Breast epithelium (tissue), 3 donors: ENCODE results near the gene CRTC1.

ENCODE experiments used
- CTCF ChIP-seq, 3 donors: fragments of 450-650 bp; IDR thresholded peaks; one replicate each; pipeline ENCODE4 v1.5.1; 2016 to 2017; ENCODE audit warnings: antibody characterized with exemption in 3 of 3, mild to moderate bottlenecking in 3 of 3, moderate library complexity in 3 of 3
- POLR2A ChIP-seq: fragments of 450-650 bp; IDR thresholded peaks from one replicate; pipeline ENCODE4 v1.6.1; 2016; ENCODE audit warnings: antibody characterized with exemption, mild to moderate bottlenecking, moderate library complexity
- POLR2AphosphoS5 ChIP-seq, 3 donors: sonication (generic); formaldehyde crosslinking; IDR thresholded peaks; one replicate each; pipeline ENCODE4 v1.6.1; 2017; ENCODE audit warnings: antibody characterized with exemption in 3 of 3

- TF ChIP-seq POLR2AphosphoS5 (IDR thresholded peaks at IDR 0.05) (no peak), POLR2A (no peak), CTCF (IDR thresholded peaks at IDR 0.05) (no peak)
Measured at GRCh38 chr19:18765224-18765623, 81.7 kb downstream of the CRTC1 start.
